Neural progenitor cell (in vitro differentiated cells): ENCODE data around the gene RTRAF.

Source experiments
- EZH2 ChIP-seq: fragments of 200-600 bp; sonication (generic); IDR thresholded peaks from 2 replicates; pipeline ENCODE4 v1.6.1; 2017; ENCODE audit warnings: antibody characterized with exemption, mild to moderate bottlenecking, moderate library complexity
- TF ChIP-seq, protein P1 (sequence below): fragments of 200-600 bp; sonication (generic); IDR thresholded peaks from 2 replicates; pipeline ENCODE4 v1.5.1; 2017; ENCODE audit warnings: antibody characterized with exemption, mild to moderate bottlenecking

GRCh38 chr14:52051871-52052270 is 62.5 kb downstream of the RTRAF start:
- TF ChIP-seq, protein P1, sequence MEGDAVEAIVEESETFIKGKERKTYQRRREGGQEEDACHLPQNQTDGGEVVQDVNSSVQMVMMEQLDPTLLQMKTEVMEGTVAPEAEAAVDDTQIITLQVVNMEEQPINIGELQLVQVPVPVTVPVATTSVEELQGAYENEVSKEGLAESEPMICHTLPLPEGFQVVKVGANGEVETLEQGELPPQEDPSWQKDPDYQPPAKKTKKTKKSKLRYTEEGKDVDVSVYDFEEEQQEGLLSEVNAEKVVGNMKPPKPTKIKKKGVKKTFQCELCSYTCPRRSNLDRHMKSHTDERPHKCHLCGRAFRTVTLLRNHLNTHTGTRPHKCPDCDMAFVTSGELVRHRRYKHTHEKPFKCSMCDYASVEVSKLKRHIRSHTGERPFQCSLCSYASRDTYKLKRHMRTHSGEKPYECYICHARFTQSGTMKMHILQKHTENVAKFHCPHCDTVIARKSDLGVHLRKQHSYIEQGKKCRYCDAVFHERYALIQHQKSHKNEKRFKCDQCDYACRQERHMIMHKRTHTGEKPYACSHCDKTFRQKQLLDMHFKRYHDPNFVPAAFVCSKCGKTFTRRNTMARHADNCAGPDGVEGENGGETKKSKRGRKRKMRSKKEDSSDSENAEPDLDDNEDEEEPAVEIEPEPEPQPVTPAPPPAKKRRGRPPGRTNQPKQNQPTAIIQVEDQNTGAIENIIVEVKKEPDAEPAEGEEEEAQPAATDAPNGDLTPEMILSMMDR: no peak
- TF ChIP-seq EZH2: no peak
